Measurements from ENCODE around the gene PDZD2. TPM values are rescaled to one million over a fixed set of nuclear protein-coding genes. Genes with fewer than 3 reads are reported as not detected.

The PDZD2 gene
- total RNA-seq, 4 donors from 2014 or later: 2.8 to 5.3 (median 4.0) TPM

DNA sequence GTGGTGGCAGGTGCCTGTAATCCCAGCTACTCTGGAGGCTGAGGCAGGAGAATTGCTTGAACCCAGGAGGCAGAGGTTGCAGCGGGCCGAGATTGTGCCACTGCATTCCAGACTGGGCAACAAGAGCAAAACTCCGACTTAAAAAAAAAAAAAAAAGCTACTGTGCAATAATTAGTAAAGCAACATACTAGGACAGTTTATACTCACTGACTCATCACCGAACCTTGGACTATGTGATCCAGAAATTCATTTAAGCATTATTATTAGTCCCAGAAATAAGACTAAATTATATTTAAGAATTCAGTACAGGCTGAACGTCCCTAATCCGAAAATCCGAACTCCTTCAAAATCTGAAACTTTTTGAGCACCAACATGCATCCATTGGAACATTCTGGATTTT is 497.4 kb downstream of the PDZD2 start:
- H3K4me3 ChIP-seq: no peak overlapping the region
- no peaks in the 10 kb centered on the region for H3K9me3 ChIP-seq
- intact Hi-C loops (cut with DNase I; ENCODE audit: low total_unique reads) (no loop called here), in situ Hi-C loops (cut with MboI; ENCODE audit: low sequenced_read_pairs in 4 of 4) (no loop called here)
- peak in 1 of 2 donors; percentile 72 for ATAC-seq
- no peaks in the 10 kb centered on the region for H3K27me3 ChIP-seq
- peak overlapping the region in 2 of 4 donors; percentile 3 to 57 for H3K27ac ChIP-seq
- no peak for DNase-seq
- peaks cover 22 to 43% of the 10 kb centered on the region in 2 donors for H3K4me1 ChIP-seq
- TF ChIP-seq, protein P1, sequence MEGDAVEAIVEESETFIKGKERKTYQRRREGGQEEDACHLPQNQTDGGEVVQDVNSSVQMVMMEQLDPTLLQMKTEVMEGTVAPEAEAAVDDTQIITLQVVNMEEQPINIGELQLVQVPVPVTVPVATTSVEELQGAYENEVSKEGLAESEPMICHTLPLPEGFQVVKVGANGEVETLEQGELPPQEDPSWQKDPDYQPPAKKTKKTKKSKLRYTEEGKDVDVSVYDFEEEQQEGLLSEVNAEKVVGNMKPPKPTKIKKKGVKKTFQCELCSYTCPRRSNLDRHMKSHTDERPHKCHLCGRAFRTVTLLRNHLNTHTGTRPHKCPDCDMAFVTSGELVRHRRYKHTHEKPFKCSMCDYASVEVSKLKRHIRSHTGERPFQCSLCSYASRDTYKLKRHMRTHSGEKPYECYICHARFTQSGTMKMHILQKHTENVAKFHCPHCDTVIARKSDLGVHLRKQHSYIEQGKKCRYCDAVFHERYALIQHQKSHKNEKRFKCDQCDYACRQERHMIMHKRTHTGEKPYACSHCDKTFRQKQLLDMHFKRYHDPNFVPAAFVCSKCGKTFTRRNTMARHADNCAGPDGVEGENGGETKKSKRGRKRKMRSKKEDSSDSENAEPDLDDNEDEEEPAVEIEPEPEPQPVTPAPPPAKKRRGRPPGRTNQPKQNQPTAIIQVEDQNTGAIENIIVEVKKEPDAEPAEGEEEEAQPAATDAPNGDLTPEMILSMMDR (IDR thresholded peaks at IDR 0.05 in 4 of 5, conservative IDR thresholded peaks at IDR 0.05 in 1 of 5): no peak
- no peak for TF ChIP-seq POLR2A (IDR thresholded peaks at IDR 0.05)
- peaks cover 0 to 25% of the 10 kb centered on the region in 2 donors for H3K36me3 ChIP-seq

DNA sequence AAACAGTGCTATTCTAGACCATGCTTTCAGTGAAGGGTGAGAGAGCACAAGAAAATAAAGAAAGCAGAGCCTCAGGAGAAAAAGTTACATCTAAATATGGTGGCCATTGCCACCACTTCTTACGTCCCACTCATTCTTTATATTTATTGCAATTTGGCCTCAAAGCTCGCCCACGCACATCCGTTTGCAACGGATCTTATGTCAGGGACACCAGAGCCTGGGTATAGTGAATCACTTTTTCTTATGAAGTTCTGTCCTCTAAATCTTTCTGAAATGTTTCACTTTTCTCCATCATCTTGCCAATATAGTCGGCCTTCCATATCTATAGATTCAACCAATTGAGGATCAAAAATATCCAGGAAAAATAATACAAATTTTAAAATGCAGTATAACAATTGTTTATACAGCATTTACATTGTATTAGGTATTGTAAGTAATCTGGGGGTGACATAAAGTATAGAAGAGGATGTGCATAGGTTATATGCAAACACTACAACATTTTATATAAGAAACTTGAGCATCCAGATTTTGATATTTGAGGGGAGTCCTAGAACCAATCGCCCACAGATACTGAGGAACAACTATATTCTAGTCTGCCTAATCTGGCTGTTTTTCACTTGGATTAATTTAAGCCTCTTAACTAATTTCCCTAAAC is 500.0 kb downstream of the PDZD2 start:
- DNase-seq: no peak
- no peaks in the 10 kb centered on the region for H3K27me3 ChIP-seq
- no peaks in the 10 kb centered on the region for H3K9me3 ChIP-seq
- ATAC-seq: no peak
- peaks cover 0 to 20% of the 10 kb centered on the region in 2 donors for H3K36me3 ChIP-seq
- TF ChIP-seq, protein P1 (IDR thresholded peaks at IDR 0.05 in 4 of 5, conservative IDR thresholded peaks at IDR 0.05 in 1 of 5): no peak
- intact Hi-C loops (cut with DNase I; ENCODE audit: low total_unique reads) (no loop called here), in situ Hi-C loops (cut with MboI; ENCODE audit: low sequenced_read_pairs in 4 of 4) (no loop called here)
- H3K4me3 ChIP-seq: no peak overlapping the region
- peaks cover 23 to 33% of the 10 kb centered on the region in 2 donors for H3K4me1 ChIP-seq
- H3K27ac ChIP-seq: no peak overlapping the region

DNA sequence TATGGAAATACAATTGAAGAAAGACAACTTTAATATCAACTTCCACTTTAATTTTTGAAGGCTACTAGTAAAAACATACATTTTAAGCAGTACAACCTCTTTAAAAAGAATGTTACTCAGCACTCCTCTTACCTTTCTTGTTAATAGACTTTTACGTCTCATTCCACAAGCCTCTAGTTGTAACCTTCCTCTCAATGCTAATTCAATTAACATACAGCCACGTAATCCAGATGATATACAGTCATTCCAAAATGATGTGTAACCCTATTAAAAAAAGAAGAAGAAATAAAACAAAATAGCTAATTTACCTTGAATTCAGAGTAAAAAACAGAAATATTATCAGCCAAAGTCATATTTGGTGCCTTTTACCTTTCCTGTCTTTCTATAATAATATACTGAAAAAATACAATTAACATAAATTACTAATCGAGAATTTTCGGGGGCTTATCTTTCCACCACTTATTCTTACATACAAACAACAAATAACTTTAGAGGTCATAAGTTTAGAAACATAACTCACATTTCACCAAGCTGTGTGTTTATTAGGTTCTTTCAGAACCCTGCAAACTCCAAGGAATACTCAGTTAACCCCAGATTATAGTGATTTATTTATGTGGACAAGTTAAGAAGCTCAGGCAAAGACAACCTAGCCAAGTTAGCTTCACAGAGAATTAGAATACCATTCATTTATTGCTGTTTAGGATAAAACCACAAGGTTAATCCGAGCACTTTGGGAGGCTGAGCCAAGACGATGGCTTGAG is 504.9 kb downstream of the PDZD2 start:
- peak overlapping the region in 2 of 4 donors; percentile 51 to 67 for H3K27ac ChIP-seq
- intact Hi-C loops (cut with DNase I; ENCODE audit: low total_unique reads): no loop called here

DNA sequence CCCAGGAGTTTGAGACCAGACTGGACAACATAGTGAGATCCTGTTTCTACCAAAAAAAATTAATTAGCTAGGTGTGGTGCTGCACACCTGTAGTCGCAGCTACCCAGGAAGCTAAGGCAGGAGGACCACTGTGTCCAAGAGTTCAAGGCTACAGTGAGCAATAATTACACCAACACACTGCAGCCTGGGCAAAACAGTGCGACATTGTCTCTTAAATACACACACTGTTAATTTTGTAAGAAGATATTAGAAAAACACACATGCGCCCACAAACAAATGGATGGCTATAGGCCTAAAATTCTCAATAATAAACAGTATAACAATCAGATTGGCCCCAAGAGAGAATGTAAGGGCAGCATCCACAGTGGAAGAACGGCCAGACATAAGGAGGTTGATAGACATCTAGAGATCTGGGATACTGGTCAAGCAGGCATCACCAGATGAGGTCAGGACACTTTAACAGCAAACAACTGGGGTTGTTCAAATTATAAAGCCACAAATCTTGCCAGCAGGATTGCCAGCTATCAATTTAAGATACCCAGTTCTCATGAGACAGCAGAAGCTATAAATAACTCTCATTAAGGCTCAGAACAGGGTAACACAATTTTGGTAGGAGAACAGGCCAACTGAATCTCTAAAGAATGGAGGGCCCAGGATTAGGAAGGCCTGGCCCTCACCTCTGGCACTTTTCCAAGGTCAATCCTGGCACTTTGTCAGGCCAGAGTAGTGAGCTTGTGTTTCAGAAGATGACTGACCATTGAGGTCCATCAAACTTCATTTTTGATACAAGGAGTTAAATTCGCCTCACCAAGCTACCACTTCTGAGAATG is 505.7 kb downstream of the PDZD2 start:
- Histone ChIP-seq H3K9me3 (no peaks in the 10 kb centered on the region), H3K36me3 (no peaks in the 10 kb centered on the region), H3K4me1 (peaks cover 42 to 45% of the 10 kb centered on the region in 2 donors), H3K27ac (peak overlapping the region in 3 of 4 donors; percentile 16 to 67 (median 51)), H3K27me3 (no peaks in the 10 kb centered on the region), H3K4me3 (peak overlapping the region in 1 of 4 donors; percentile 10)
- in situ Hi-C loops (cut with MboI; ENCODE audit: low sequenced_read_pairs in 4 of 4): no loop called here
- intact Hi-C loops (cut with DNase I; ENCODE audit: low total_unique reads): no loop called here
- DNase-seq: no peak
- ATAC-seq: peak in 1 of 2 donors; percentile 26
- TF ChIP-seq POLR2A (IDR thresholded peaks at IDR 0.05): no peak
- TF ChIP-seq, protein P1 (IDR thresholded peaks at IDR 0.05 in 4 of 5, conservative IDR thresholded peaks at IDR 0.05 in 1 of 5): no peak

More for the DNA sequence above, 504.9 kb downstream of the PDZD2 start:
- Histone ChIP-seq H3K4me1 (peaks cover 41 to 47% of the 10 kb centered on the region in 2 donors), H3K27me3 (no peaks in the 10 kb centered on the region), H3K4me3 (no peak overlapping the region), H3K9me3 (no peaks in the 10 kb centered on the region), H3K36me3 (no peaks in the 10 kb centered on the region)
- DNase-seq (no peak), ATAC-seq (no peak)
- TF ChIP-seq POLR2A (IDR thresholded peaks at IDR 0.05): no peak
- TF ChIP-seq, protein P1 (IDR thresholded peaks at IDR 0.05 in 4 of 5, conservative IDR thresholded peaks at IDR 0.05 in 1 of 5): no peak
- in situ Hi-C loops (cut with MboI; ENCODE audit: low sequenced_read_pairs in 4 of 4): no loop called here

Measured in gastrocnemius medialis (tissue), 4 donors.